ENCODE results near the gene MED15. TPM values are rescaled to one million over a fixed set of nuclear protein-coding genes. Genes with fewer than 3 reads are reported as not detected.

Gene MED15
- total RNA-seq, 1 experiment from 2014 or later, result 94.7 TPM

- Mint-ChIP-seq H3K27ac (ENCODE audit: unreplicated experiment) (no peak overlapping the region), H3K9me3 (ENCODE audit: unreplicated experiment) (no peaks in the 10 kb centered on the region), H3K4me3 (ENCODE audit: unreplicated experiment) (no peak overlapping the region), H3K4me1 (ENCODE audit: low read depth, unreplicated experiment) (no peaks in the 10 kb centered on the region), H3K27me3 (ENCODE audit: insufficient read depth, unreplicated experiment) (no peaks in the 10 kb centered on the region), H3K36me3 (ENCODE audit: insufficient read depth, unreplicated experiment) (peaks cover 52% of the 10 kb centered on the region)
- no peak for DNase-seq
- H3K27me3 ChIP-seq (replicated peaks; ENCODE audit: control insufficient read depth, insufficient read depth, low read length), result no peaks in the 10 kb centered on the region
- intact Hi-C loops (cut with micrococcal nuclease; ENCODE audit: unreplicated experiment), result no loop called here
- no peak for TF ChIP-seq CTCF (IDR thresholded peaks at IDR 0.05; ENCODE audit: insufficient read depth in 1 of 2, low read depth in 1 of 2, low read length in 1 of 2, severe bottlenecking in 1 of 2, unreplicated experiment in 1 of 2)
- H3K4me1 ChIP-seq, result 0 out of 2 replicates have a peak, but pooled peaks cover 9% of the 10 kb centered on the region
- peaks cover 1% of the 10 kb centered on the region for H3K36me3 ChIP-seq (ENCODE audit: control insufficient read depth, insufficient read depth, low read length)
- H3K9me3 ChIP-seq, result no peaks in the 10 kb centered on the region
- no peak overlapping the region for H3K4me3 ChIP-seq (ENCODE audit: low read depth, low read length)
- BruUV-seq (replicated peaks), result no TSS peak
- CTCF ChIA-PET, result interaction anchor here (0.8 to 1.6 kb wide), 2 partner anchors 11 to 16 kb away, joined by 3 to 5 read pairs; no protein-coding TSS in a partner anchor
- POLR2A ChIA-PET, result no interaction called here
Measured at GRCh38 chr22:20552443-20553401, 45.3 kb downstream of the MED15 start.

GRCh38 chr22:20553947-20554741 lies 46.7 kb downstream of the MED15 start:
- ChIA-PET POLR2A (no interaction called here), CTCF (no interaction called here)
- Mint-ChIP-seq H3K27ac (ENCODE audit: unreplicated experiment) (no peak overlapping the region), H3K4me3 (ENCODE audit: unreplicated experiment) (no peak overlapping the region), H3K9me3 (ENCODE audit: unreplicated experiment) (no peaks in the 10 kb centered on the region), H3K36me3 (ENCODE audit: insufficient read depth, unreplicated experiment) (peaks cover 59% of the 10 kb centered on the region), H3K4me1 (ENCODE audit: low read depth, unreplicated experiment) (no peaks in the 10 kb centered on the region), H3K27me3 (ENCODE audit: insufficient read depth, unreplicated experiment) (no peaks in the 10 kb centered on the region)
- BruUV-seq (replicated peaks), result no TSS peak
- DNase-seq, result no peak
- H3K4me1 ChIP-seq, result 0 out of 2 replicates have a peak, but pooled peaks cover 9% of the 10 kb centered on the region
- peaks cover 5% of the 10 kb centered on the region; the same call in 1 of the 2 replicates for H3K9me3 ChIP-seq
- intact Hi-C loops (cut with micrococcal nuclease; ENCODE audit: unreplicated experiment), result no loop called here
- H3K27me3 ChIP-seq (replicated peaks; ENCODE audit: control insufficient read depth, insufficient read depth, low read length), result no peaks in the 10 kb centered on the region
- peaks cover 3% of the 10 kb centered on the region for H3K36me3 ChIP-seq (ENCODE audit: control insufficient read depth, insufficient read depth, low read length)
- no peak for TF ChIP-seq CTCF (IDR thresholded peaks at IDR 0.05; ENCODE audit: insufficient read depth in 1 of 2, low read depth in 1 of 2, low read length in 1 of 2, severe bottlenecking in 1 of 2, unreplicated experiment in 1 of 2)
- no peak overlapping the region for H3K4me3 ChIP-seq (ENCODE audit: low read depth, low read length)

DNA sequence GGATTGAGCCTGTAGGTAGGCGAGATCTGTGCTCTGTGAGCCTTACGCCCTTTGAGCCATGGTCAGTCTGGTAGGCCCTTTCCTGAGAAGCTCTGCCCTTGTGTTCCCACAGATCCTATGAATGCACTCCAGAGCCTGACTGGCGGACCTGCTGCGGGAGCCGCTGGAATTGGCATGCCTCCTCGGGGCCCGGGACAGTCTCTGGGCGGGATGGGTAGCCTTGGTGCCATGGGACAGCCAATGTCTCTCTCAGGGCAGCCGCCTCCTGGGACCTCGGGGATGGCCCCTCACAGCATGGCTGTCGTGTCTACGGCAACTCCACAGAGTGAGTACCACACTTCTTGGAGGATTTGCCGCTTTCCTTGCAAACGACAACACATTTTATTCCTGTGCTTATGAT lies 47.4 kb downstream of the MED15 start:
- H3K9me3 Mint-ChIP-seq (ENCODE audit: unreplicated experiment), result no peaks in the 10 kb centered on the region
- TF ChIP-seq CTCF (IDR thresholded peaks at IDR 0.05; ENCODE audit: insufficient read depth in 1 of 2, low read depth in 1 of 2, low read length in 1 of 2, severe bottlenecking in 1 of 2, unreplicated experiment in 1 of 2), result no peak
- H3K4me3 Mint-ChIP-seq (ENCODE audit: unreplicated experiment), result no peak overlapping the region
- H3K36me3 Mint-ChIP-seq (ENCODE audit: insufficient read depth, unreplicated experiment), result peaks cover 62% of the 10 kb centered on the region
- Histone ChIP-seq H3K4me1 (0 out of 2 replicates have a peak, but pooled peaks cover 9% of the 10 kb centered on the region), H3K4me3 (ENCODE audit: low read depth, low read length) (no peak overlapping the region), H3K9me3 (peaks cover 5% of the 10 kb centered on the region; the same call in 1 of the 2 replicates), H3K36me3 (ENCODE audit: control insufficient read depth, insufficient read depth, low read length) (peaks cover 3% of the 10 kb centered on the region), H3K27me3 (replicated peaks; ENCODE audit: control insufficient read depth, insufficient read depth, low read length) (no peaks in the 10 kb centered on the region)
- ChIA-PET POLR2A (no interaction called here), CTCF (no interaction called here)
- H3K27ac Mint-ChIP-seq (ENCODE audit: unreplicated experiment), result no peak overlapping the region
- intact Hi-C loops (cut with micrococcal nuclease; ENCODE audit: unreplicated experiment), result no loop called here
- DNase-seq, result no peak
- no TSS peak for BruUV-seq (replicated peaks)
- no peaks in the 10 kb centered on the region for H3K27me3 Mint-ChIP-seq (ENCODE audit: insufficient read depth, unreplicated experiment)
- no peaks in the 10 kb centered on the region for H3K4me1 Mint-ChIP-seq (ENCODE audit: low read depth, unreplicated experiment)

Data from Caco-2 (cell line).